Left renal cortex interstitium (tissue), 4 donors: ENCODE measurements around the gene PARVB. TPM values are rescaled to one million over a fixed set of nuclear protein-coding genes. Genes with fewer than 3 reads are reported as not detected.

ENCODE experiments used
- DNase-seq, 4 donors: peaks; one replicate each; pipeline ENCODE4 v3.0.0-alpha.2; 2013; ENCODE audit warnings: low read depth in 4 of 4, low spot score in 2 of 4, missing footprints in 1 of 4
- polyA plus RNA-seq, 4 donors: library from polyadenylated mRNA; unstranded; fragments of 120-200 nt; gene quantifications; one replicate each; pipeline ENCODE4 v1.2.1, GENCODE V29; 2013; ENCODE audit not compliant: insufficient read length in 4 of 4

PARVB gene
- polyA plus RNA-seq, 4 donors: 20.8 to 25.3 (median 23.9) TPM

GRCh38 chr22:44172370-44173108, 148.4 kb downstream of the PARVB start:
- no peak for DNase-seq

DNA sequence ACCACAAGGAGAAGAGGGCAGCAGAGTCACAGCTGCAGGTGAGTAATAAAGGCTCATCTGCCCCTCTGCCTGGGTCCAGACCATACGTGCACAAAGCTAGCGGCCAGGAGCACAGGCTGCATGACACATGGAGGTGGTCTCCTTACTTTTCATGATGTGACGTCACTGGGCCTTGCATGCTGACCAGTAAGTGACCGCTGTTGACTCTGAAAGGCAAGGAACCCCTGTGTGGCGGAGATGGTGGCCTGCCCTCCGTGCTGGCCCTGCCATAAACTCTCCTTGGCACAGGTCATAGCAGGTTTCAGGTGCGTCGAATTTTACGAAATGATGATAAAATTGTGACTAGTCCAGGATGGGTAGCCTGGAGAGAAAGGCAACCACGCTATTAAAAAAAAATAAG, 149.1 kb downstream of the PARVB start:
- DNase-seq: no peak

- DNase-seq: no peak
Measured at GRCh38 chr22:44175676-44176075, 151.6 kb downstream of the PARVB start.

DNA sequence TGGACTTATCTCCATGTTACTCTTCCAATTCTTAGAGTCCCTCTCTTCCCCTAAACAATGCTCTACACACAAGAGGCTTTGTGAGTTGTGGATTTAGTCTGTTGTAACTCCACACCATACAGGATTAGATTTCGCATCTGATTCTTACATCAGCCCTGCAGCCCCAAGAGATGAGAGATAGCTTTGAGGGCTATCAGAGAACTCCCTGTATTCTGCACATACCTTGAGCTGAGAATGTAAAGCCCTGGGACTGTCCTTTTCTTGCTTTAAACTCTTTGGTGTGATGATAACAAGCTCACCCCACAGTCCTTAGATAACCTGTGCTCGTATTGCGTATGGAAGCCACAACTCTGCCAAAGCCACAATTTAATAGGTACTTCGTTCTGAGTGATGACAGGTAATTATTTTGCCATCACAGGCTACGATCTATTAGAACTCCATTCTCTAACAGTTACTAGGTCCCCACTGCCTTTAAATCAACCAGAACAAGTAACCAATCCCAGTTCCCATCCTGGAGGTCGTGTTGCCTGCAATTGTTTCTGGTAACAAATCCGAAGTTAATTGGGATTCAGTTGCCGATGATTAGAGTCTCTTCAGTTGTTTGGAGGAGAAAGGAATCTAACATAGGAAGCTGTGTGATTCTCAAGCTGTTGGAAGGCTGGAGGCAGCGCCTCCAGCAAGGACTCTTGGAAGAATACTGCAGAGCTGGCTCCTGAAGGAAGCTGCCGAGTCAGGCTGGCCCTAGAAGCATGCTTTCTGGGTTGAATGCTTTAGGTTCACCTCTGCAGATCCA, 155.3 kb downstream of the PARVB start:
- no peak for DNase-seq

GRCh38 chr22:44179989-44180705, 156.0 kb downstream of the PARVB start:
- DNase-seq: no peak

DNA sequence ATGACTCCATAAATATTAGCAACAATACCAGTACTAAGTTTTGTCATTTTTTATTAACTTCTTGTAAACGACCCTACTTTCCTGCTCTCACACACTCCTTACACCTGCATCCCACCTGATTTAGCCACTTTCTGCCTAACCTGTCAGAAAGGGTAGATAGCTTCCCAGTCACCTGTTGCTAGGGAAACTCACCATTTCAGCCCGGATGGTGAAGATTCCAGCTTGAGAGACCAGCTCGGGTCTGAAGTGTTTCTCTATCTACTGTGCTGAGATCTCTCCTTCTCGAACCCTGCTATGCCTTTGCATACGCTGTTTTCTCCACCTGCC, 156.6 kb downstream of the PARVB start, which contains the start of gene PARVG:
PARVG (plus strand) TSS at position 220 of the 327 bp plus-strand sequence. CDS start 2,405 bp downstream, outside the sequence.
- no peak for DNase-seq

- DNase-seq: no peak
Measured at GRCh38 chr22:44181033-44181911, 157.2 kb downstream of the PARVB start.

DNA sequence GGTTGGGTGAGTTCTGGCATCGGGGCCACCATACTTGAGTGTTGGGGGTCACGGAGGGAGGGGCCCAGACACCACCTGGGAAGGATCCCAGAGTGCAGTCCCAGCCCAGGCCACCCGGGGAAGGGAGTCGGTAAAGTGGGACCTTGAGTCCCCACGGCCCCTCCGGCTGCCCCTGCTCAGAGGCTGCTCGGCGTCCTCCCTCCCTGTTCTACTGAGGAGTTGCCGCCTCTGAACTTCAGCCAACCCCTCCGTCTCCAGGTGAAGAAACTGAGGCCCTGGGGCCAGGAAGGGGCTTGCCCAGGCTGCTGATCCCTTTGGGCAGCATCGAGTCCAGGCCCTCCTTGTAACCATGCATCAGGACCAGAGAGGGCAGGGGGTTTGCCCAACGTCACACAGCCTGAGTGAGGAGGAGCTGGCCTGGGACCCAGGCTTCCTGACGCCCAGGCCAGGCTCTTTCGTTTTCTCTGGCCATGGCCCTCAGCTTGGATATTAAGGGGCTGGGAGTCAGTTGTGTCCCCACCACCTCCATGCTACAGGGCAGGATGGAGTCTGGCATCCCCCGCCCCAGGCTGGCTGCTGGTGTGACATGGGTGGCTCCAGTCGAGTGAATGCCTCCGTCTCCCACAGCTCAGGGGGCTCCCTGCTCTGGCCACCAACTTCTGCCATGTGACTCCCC, 157.9 kb downstream of the PARVB start:
- no peak for DNase-seq

- no peak for DNase-seq
Measured at GRCh38 chr22:44182588-44183286, 158.6 kb downstream of the PARVB start.

DNA sequence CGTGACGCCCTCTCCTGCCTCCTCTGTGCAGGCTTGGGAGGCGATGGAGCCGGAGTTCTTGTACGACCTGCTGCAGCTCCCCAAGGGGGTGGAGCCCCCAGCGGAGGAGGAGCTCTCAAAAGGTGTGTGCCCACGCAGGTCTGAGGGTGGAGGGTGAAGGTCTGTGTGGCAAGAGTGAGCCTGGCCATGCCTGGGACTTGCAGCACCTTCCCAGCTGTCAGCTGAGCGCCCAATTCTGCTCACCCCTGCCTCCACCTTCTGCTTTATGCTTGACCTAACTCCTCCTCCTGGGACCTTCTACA, 159.1 kb downstream of the PARVB start:
- no peak for DNase-seq

GRCh38 chr22:44184006-44184405, 159.9 kb downstream of the PARVB start:
- no peak for DNase-seq

DNA sequence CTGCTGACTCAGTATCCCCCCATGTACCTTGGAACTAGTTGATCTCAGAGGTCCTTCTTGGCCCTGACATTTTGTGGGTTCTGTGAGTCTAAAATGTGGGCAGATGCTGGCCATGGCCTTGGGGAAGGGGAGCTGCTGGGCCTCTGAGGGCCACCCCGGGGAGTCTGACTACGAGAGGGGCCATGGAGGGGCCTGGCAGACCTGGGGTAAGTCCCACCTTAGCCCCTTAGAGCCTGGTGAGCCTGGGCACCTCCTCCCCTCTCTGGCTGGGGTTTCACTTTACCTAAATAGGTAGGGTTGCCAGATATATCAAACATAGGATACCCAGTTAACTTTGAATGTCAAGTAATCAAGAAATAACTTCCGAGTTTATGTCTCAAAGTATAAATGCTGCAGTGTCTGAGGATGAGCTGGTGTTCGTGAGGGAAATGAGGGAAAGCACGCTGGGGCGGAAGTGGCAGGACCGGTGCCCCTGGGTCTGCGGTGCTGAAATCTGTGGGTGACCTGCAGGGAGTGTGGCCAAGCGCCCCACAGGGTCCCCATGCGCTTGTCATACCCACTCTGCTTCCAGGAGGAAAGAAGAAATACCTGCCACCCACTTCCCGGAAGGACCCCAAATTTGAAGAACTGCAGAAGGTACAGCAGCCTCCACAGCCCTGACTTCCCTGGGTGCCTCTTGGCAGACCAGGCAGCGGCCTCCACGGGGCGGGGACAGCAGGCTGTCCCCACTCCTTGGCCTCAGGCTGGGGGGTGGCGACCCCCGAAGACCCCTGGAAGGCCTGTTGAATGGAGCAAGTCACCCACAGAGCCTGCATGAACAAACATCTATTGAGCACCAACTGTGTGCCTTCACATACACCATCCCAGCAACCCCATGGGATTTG, 161.4 kb downstream of the PARVB start:
- no peak for DNase-seq

GRCh38 chr22:44186121-44186510, 162.0 kb downstream of the PARVB start:
- no peak for DNase-seq

DNA sequence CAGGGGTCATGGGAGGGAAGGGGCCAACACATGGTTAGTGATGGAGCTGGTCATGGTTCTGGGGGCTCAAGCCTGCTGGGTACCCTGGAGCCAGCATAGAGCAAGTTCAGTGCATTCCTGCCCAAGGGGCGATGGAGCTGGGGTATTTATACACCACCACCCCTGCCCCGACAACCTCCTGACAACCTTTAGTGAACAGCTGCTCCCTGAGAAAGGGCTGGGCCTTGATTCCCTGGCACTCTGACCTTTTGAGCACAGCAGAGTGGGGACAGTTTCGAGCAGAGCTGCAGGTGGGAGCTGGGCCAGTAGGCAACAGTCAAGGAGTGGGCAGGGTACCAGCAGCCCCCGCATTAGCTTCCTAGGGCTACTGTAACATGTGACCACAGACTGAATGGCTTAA, 162.6 kb downstream of the PARVB start:
- DNase-seq: no peak

- DNase-seq: no peak
Measured at GRCh38 chr22:44187652-44188230, 163.6 kb downstream of the PARVB start.

DNA sequence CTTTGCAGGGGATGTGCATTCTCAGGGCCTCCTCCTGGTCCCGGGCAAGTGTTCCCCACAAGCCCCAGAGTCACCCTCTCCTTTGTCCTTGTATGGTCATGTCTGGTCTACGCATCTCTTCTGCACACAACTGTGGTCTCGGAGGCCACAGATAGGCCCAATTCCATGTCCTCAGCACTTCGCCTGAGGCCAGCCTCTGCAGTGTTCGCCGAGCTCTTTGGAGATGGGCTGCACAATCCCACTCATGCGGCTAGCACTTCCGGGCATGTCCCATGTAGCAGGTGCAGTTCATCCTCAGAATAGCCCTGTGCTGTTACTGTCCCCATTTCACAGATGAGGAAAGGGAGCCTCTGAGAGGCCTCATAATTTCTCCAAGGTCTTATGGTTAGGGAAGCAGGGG, 164.2 kb downstream of the PARVB start:
- DNase-seq: no peak

- DNase-seq: no peak
Measured at GRCh38 chr22:44188986-44189630, 165.0 kb downstream of the PARVB start.
